ENCODE measurements around the gene DRAXIN. TPM values are rescaled to one million over a fixed set of nuclear protein-coding genes. Genes with fewer than 3 reads are reported as not detected.
A peak's percentile ranks its signal among the peaks of the same experiment; 100 is the strongest.

The DRAXIN gene
- total and polyA plus RNA-seq, 12 donors, result under 0.01 to 0.08 (median 0.06) TPM; not detected in 7

DNA sequence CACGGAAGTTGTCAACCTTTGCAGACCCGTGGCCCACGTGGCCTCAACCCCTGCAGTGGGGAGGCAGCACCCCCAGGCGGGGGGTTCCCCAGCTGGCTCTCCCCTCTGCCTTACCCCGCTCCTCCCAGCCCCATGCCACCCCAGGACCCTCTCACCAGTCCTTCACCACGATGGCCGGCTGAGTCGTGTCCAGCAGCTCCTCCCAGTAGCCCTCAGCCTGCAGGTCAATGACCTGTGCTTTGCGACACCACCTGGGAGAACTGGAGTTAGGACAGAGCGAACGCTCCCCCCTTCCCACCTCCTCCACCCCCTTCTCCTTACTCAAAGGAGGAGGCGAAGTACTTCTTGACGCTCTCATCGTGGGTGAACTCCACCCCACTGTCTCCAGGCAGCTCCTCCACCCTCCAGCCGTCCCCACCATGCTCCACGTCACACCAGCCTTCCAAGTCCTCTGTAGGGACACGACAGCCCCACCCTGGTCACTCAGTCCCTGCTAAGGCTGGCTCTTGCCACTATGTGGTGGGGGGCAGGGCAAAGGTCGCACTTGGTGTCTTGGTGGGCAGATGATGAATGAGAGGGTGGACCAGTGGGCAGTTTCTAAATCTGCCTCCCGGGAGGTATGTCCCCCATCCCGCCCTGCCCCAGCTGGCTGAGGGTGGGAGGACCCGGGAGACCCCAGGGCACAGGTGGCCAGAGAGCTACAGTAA lies 41.7 kb upstream of the DRAXIN start:
- Histone ChIP-seq H3K9me3 (replicated peaks in 1 of 3) (no peaks in the 10 kb centered on the region), H3K27me3 (no peaks in the 10 kb centered on the region), H3K27ac (no peak overlapping the region), H3K4me1 (replicated peaks in 1 of 2) (peaks cover 19 to 32% of the 10 kb centered on the region in 2 donors), H3K4me3 (no peak overlapping the region), H3K36me3 (replicated peaks in 1 of 2) (no peaks in the 10 kb centered on the region)
- intact Hi-C loops (cut with DNase I), result loop anchor here in 1 of 2 donors (5.0 to 10.0 kb wide), 2 partner anchors 73 to 605 kb away; partner anchors contain the start of gene MASP2
- TF ChIP-seq, protein P1, sequence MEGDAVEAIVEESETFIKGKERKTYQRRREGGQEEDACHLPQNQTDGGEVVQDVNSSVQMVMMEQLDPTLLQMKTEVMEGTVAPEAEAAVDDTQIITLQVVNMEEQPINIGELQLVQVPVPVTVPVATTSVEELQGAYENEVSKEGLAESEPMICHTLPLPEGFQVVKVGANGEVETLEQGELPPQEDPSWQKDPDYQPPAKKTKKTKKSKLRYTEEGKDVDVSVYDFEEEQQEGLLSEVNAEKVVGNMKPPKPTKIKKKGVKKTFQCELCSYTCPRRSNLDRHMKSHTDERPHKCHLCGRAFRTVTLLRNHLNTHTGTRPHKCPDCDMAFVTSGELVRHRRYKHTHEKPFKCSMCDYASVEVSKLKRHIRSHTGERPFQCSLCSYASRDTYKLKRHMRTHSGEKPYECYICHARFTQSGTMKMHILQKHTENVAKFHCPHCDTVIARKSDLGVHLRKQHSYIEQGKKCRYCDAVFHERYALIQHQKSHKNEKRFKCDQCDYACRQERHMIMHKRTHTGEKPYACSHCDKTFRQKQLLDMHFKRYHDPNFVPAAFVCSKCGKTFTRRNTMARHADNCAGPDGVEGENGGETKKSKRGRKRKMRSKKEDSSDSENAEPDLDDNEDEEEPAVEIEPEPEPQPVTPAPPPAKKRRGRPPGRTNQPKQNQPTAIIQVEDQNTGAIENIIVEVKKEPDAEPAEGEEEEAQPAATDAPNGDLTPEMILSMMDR (IDR thresholded peaks at IDR 0.05), result no peak
- TF ChIP-seq POLR2A (IDR thresholded peaks at IDR 0.05), result no peak
- 38 to 76% (median 44%) methylated on average over 7 to 21 of the region's 21 CpGs for WGBS, 4 donors
- peak in 5 of 7 donors; percentile 28 to 63 (median 52) for DNase-seq

DNA sequence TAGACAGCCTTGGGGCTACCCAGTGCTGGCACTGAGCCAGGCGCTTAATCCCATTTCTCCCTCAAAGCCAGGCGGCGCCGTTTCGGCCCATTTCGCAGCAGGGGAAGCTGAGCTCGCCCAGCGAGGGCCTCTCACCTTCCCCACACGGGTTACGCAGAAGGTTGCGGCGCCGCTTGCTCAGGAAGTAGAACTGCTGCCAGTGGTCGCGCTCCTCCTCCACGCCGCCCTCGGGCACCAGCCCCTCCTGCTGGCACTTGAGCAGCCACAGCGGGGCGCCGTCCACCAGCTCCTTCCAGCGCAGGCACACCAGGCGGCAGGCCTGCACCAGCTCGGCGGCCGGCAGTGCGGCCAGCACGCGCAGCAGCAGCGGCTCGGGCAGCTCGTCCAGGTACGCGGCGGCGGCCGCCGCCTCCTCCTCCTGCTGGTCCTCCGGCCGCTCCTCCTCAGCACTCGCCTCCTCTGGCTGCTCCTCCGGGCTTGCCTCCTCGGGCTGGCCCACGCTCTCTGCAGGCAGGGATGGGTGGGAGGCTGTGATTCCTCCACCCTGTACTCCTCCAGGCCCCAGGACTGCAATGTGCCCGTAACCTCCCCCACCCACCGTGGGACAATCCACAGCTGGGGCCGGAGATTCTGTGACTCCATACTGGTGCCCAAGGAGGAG lies 41.0 kb upstream of the DRAXIN start:
- Histone ChIP-seq H3K27ac (no peak overlapping the region), H3K27me3 (no peaks in the 10 kb centered on the region), H3K4me1 (replicated peaks in 1 of 2) (peaks cover 25 to 37% of the 10 kb centered on the region in 2 donors), H3K9me3 (replicated peaks in 1 of 3) (no peaks in the 10 kb centered on the region), H3K4me3 (no peak overlapping the region), H3K36me3 (replicated peaks in 1 of 2) (no peaks in the 10 kb centered on the region)
- DNase-seq, result peak; percentile 64 to 86 (median 74)
- TF ChIP-seq POLR2A (IDR thresholded peaks at IDR 0.05), result no peak
- TF ChIP-seq, protein P1 (IDR thresholded peaks at IDR 0.05), result peak; percentile 43 to 80 (median 61)
- intact Hi-C loops (cut with DNase I), result loop anchor here in 1 of 2 donors (5.0 kb wide), 1 partner anchor 72 kb away; no protein-coding TSS in a partner anchor
- WGBS, 4 donors, result 20 to 54% (median 36%) methylated on average over 2 to 47 of the region's 47 CpGs

DNA sequence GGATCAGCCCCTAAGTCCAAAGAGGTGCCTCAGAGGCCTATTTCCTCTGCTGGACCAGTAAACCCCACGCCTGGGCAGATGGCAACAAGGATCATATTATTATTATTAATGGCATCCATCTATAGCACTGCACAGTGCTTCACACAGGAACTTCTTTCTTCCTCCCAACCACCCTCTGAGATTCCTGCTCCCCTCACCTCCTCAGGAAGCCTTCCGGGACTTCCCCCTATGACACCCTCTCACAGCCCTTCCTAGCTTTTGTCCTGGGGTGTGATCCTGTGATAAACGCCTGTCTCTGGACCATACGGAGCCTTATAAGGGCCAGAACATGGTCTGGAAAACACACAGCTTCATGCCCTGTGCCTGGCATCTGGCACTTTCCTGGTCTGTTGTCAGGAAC lies 40.5 kb upstream of the DRAXIN start:
- no peak overlapping the region for H3K27ac ChIP-seq
- DNase-seq, result no peak
- no peaks in the 10 kb centered on the region for H3K27me3 ChIP-seq
- H3K4me3 ChIP-seq, result no peak overlapping the region
- no peaks in the 10 kb centered on the region for H3K36me3 ChIP-seq (replicated peaks in 1 of 2)
- 75 to 92% (median 86%) methylated on average over 4 of the region's 4 CpGs for WGBS, 4 donors
- H3K9me3 ChIP-seq (replicated peaks in 1 of 3), result no peaks in the 10 kb centered on the region
- H3K4me1 ChIP-seq (replicated peaks in 1 of 2), result peaks cover 29 to 41% of the 10 kb centered on the region in 2 donors
- no peak for TF ChIP-seq POLR2A (IDR thresholded peaks at IDR 0.05)
- TF ChIP-seq, protein P1 (IDR thresholded peaks at IDR 0.05), result no peak
- intact Hi-C loops (cut with DNase I), result loop anchor here in 1 of 2 donors (5.0 kb wide), 1 partner anchor 71 kb away; no protein-coding TSS in a partner anchor

DNA sequence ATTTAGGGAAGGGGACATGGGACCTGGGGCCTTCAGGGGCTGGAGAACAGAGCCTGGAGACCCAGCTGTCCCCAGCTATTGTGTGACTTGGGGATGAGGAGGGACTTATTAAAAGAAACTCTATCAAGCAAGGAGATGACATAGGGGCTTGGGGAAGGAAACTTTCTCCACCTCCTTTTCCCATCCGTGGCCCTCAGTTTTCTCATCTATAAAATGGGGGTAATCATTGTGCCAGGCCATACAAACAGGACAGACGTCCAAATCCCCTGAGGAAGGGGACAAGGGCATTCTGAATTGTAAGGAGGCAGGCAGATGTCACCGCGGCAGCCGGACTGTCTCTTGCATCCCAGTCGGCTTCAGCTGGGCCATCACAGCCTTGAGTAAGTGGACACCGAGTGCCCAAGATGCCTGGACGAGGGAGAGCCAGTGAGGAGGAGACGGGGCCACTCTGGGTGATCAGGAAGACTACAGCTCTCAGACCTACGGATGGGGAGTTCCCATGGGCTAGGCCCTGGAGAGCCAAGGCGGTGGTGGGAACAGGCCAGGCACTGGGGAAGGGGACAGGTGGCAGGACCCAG lies 39.2 kb upstream of the DRAXIN start:
- peaks cover 0 to 8% of the 10 kb centered on the region in 2 donors for H3K36me3 ChIP-seq (replicated peaks in 1 of 2)
- intact Hi-C loops (cut with DNase I), result loop anchor here in 1 of 2 donors (5.0 kb wide), 1 partner anchor 70 kb away; no protein-coding TSS in a partner anchor
- H3K9me3 ChIP-seq (replicated peaks in 1 of 3), result no peaks in the 10 kb centered on the region
- H3K27me3 ChIP-seq, result no peaks in the 10 kb centered on the region
- TF ChIP-seq POLR2A (IDR thresholded peaks at IDR 0.05), result no peak
- TF ChIP-seq, protein P1 (IDR thresholded peaks at IDR 0.05), result no peak
- H3K4me1 ChIP-seq (replicated peaks in 1 of 2), result peaks cover 29 to 41% of the 10 kb centered on the region in 2 donors
- WGBS, 4 donors, result 80 to 87% (median 86%) methylated on average over 11 of the region's 11 CpGs
- DNase-seq, result no peak
- H3K4me3 ChIP-seq, result no peak overlapping the region
- no peak overlapping the region for H3K27ac ChIP-seq
